AG04449 (cell line): ENCODE data around the gene PCYOX1L.

ENCODE experiments used
- CTCF ChIA-PET: fragments of 350-600 bp; formaldehyde crosslinking; extraction: SDS; loops from one replicate; lab custom pipeline; 2021; ENCODE audit warnings: antibody characterized with exemption; lab: Yijun Ruan, JAX
- POLR2A ChIA-PET: fragments of 400-600, 350-600 bp; formaldehyde crosslinking; extraction: SDS; loops from one replicate; lab custom pipeline; 2020; ENCODE audit warnings: antibody characterized with exemption, inconsistent platforms; lab: Yijun Ruan, JAX
- DNase-seq: peaks from one replicate; pipeline ENCODE4 v3.0.0-alpha.2; 2010; ENCODE audit warnings: low read depth, low spot score
- H3K4me3 ChIP-seq: 2 replicates; pipeline ENCODE4 v1.5.1; 2011; ENCODE audit warnings: low read depth, mild to moderate bottlenecking, control low read depth, low read length
- CTCF ChIP-seq: IDR thresholded peaks from one replicate; pipeline ENCODE4 v1.5.1; 2011; ENCODE audit warnings: mild to moderate bottlenecking, moderate library complexity, low read length, control low read depth, inconsistent platforms; ENCODE audit not compliant: insufficient read depth; ENCODE audit errors: missing control alignments

PCYOX1L gene

GRCh38 chr5:149326611-149327010 is 31.2 kb upstream of the PCYOX1L start:
- DNase-seq, result no peak
- ChIA-PET POLR2A (no interaction called here), CTCF (interaction anchor here (0.7 to 3.6 kb wide), 3 partner anchors 9 to 46 kb away, joined by 3 to 15 read pairs (median 3); no protein-coding TSS in a partner anchor)
- no peak for TF ChIP-seq CTCF
- H3K4me3 ChIP-seq, result no peak overlapping the region

- ChIA-PET CTCF (interaction anchor here (1.0 to 3.6 kb wide), 3 partner anchors 11 to 40 kb away, joined by 3 to 15 read pairs (median 6); no protein-coding TSS in a partner anchor), POLR2A (no interaction called here)
- H3K4me3 ChIP-seq, result no peak overlapping the region
- TF ChIP-seq CTCF, result no peak
- no peak for DNase-seq
These were observed 29.7 kb upstream of the PCYOX1L start for GRCh38 chr5:149328177-149328576.

- ChIA-PET POLR2A (no interaction called here), CTCF (interaction anchor here (1.2 to 4.1 kb wide), 3 partner anchors 11 to 38 kb away, joined by 3 to 21 read pairs (median 3); no protein-coding TSS in a partner anchor)
- DNase-seq, result peak; percentile 33
- no peak for TF ChIP-seq CTCF
- H3K4me3 ChIP-seq, result no peak overlapping the region
These were observed 24.0 kb upstream of the PCYOX1L start for GRCh38 chr5:149333711-149334443.

- ChIA-PET POLR2A (no interaction called here), CTCF (interaction anchor here (1.8 kb wide), 1 partner anchor 21 kb away, joined by 5 read pairs; no protein-coding TSS in a partner anchor)
- H3K4me3 ChIP-seq, result no peak overlapping the region
- DNase-seq, result no peak
- TF ChIP-seq CTCF, result no peak
These were observed 20.1 kb upstream of the PCYOX1L start for GRCh38 chr5:149337736-149338135.

- POLR2A ChIA-PET, result no interaction called here
- no peak for TF ChIP-seq CTCF
- no peak overlapping the region for H3K4me3 ChIP-seq
- no peak for DNase-seq
- CTCF ChIA-PET, result interaction anchor here (1.8 kb wide), 1 partner anchor 21 kb away, joined by 5 read pairs; no protein-coding TSS in a partner anchor
These were observed 19.5 kb upstream of the PCYOX1L start for GRCh38 chr5:149338364-149338763.

GRCh38 chr5:149340920-149341319 is 16.9 kb upstream of the PCYOX1L start:
- ChIA-PET POLR2A (no interaction called here), CTCF (interaction anchor here (1.2 to 2.1 kb wide), 4 partner anchors 21 to 31 kb away, joined by 3 to 10 read pairs (median 4); no protein-coding TSS in a partner anchor)
- DNase-seq, result no peak
- no peak overlapping the region for H3K4me3 ChIP-seq
- no peak for TF ChIP-seq CTCF
